B cell (primary cell): ENCODE data around the gene MACROH2A1. TPM values are rescaled to one million over a fixed set of nuclear protein-coding genes. Genes with fewer than 3 reads are reported as not detected.

Experiments used
- ATAC-seq: fragments of 200-7000 bp; cut with Tn5 transposase; one replicate; pipeline ENCODE4 v1.10.0; 2021; ENCODE audit warnings: low read depth, mild to moderate bottlenecking, moderate number of reproducible peaks, moderate library complexity
- CTCF ChIA-PET: fragments of 350-600 bp; sonication (Branson Sonifier 250); formaldehyde crosslinking; loops from one replicate; lab custom pipeline; 2021; ENCODE audit warnings: antibody characterized with exemption, inconsistent platforms; lab: Charles Lee
- POLR2A ChIA-PET: fragments of 350-600 bp; sonication (Branson Sonifier 250); formaldehyde crosslinking; loops from one replicate; lab custom pipeline; 2021; ENCODE audit warnings: antibody characterized with exemption; lab: Charles Lee
- DNase-seq: peaks from one replicate; pipeline ENCODE4 v3.0.0; 2013
- H2AFZ ChIP-seq: 2 replicates; pipeline ENCODE4 v1.6.1; 2012; ENCODE audit warnings: mild to moderate bottlenecking, low read depth, low read length; ENCODE audit not compliant: insufficient read depth, poor library complexity, severe bottlenecking
- H3K27ac ChIP-seq, 2 donors: 1 replicate in 1 of 2; 2 replicates in 1 of 2; pipeline ENCODE4 v1.5.1; 2012 to 2013; ENCODE audit warnings: low read length in 2 of 2, mild to moderate bottlenecking in 2 of 2, moderate library complexity in 1 of 2
- H3K27me3 ChIP-seq, 4 experiments: fragments of 200-600 bp in 1 of 4; sonication (generic) in 1 of 4; replicated peaks in 1 of 4; 1 replicate in 2 of 4; 2 replicates in 2 of 4; pipeline versions ENCODE4 v1.6.1 to v1.7.0; 2013 to 2016; ENCODE audit warnings: low read length in 3 of 4, mild to moderate bottlenecking in 2 of 4, mixed read lengths in 1 of 4, moderate library complexity in 1 of 4; ENCODE audit not compliant: insufficient read depth in 4 of 4, control insufficient read depth in 3 of 4; ENCODE audit errors: control extremely low read depth in 1 of 4
- H3K36me3 ChIP-seq, 2 experiments: replicated peaks in 1 of 2; 1 replicate in 1 of 2; 2 replicates in 1 of 2; pipeline versions ENCODE4 v1.6.1 to v1.7.1; 2013; ENCODE audit warnings: low read length in 1 of 2; ENCODE audit not compliant: insufficient read depth in 2 of 2, control insufficient read depth in 1 of 2; ENCODE audit errors: control extremely low read depth in 1 of 2, extremely low read depth in 1 of 2
- H3K4me1 ChIP-seq, 2 donors: fragments of 200-600 bp in 1 of 2; sonication (generic) in 1 of 2; 1 replicate in 1 of 2; 2 replicates in 1 of 2; pipeline versions ENCODE4 v1.5.1 to v1.6.1; 2013 to 2017; ENCODE audit warnings: low read length in 2 of 2; ENCODE audit not compliant: control insufficient read depth in 2 of 2, insufficient read depth in 2 of 2
- H3K4me2 ChIP-seq: replicated peaks from 2 replicates; pipeline ENCODE3; 2012; ENCODE audit warnings: mild to moderate bottlenecking, low read depth, low read length; ENCODE audit not compliant: poor library complexity, severe bottlenecking
- H3K4me3 ChIP-seq, 5 experiments: fragments of 200-600 bp in 1 of 5; sonication (generic) in 1 of 5; 1 replicate in 3 of 5; 2 replicates in 2 of 5; pipeline versions ENCODE4 v1.5.1 to v1.7.0; 2011 to 2016; ENCODE audit warnings: low read length in 4 of 5, mild to moderate bottlenecking in 4 of 5, low read depth in 2 of 5, control low read depth in 1 of 5, moderate library complexity in 1 of 5; ENCODE audit not compliant: insufficient read depth in 1 of 5; ENCODE audit errors: control extremely low read depth in 1 of 5, extremely low read depth in 1 of 5
- H3K79me2 ChIP-seq: fragments of 200-600 bp; sonication (generic); one replicate; pipeline ENCODE4 v1.6.0; 2016; ENCODE audit warnings: low read length; ENCODE audit not compliant: control insufficient read depth, insufficient read depth
- H3K9ac ChIP-seq: fragments of 200-600 bp; sonication (generic); 2 replicates; pipeline ENCODE4 v1.6.1; 2017; ENCODE audit warnings: mild to moderate bottlenecking, low read length, moderate library complexity
- H3K9me3 ChIP-seq, 3 donors: one replicate each; pipeline versions ENCODE4 v1.6.1 to v1.7.1; 2013; ENCODE audit warnings: low read length in 2 of 3; ENCODE audit not compliant: control insufficient read depth in 2 of 3, insufficient read depth in 1 of 3; ENCODE audit errors: control extremely low read depth in 1 of 3
- H4K20me1 ChIP-seq: 2 replicates; pipeline ENCODE4 v1.6.0; 2012; ENCODE audit warnings: mild to moderate bottlenecking, low read length; ENCODE audit not compliant: insufficient read depth, control insufficient read depth, poor library complexity, severe bottlenecking
- H3K27ac Mint-ChIP-seq: one replicate; pipeline ENCODE4 v1.8.0; 2021; ENCODE audit warnings: mixed read lengths
- H3K27me3 Mint-ChIP-seq: one replicate; pipeline ENCODE4 v1.8.0; 2021; ENCODE audit warnings: mixed read lengths
- H3K4me1 Mint-ChIP-seq: one replicate; pipeline ENCODE4 v1.8.0; 2021; ENCODE audit warnings: mixed read lengths
- H3K4me3 Mint-ChIP-seq: one replicate; pipeline ENCODE4 v1.8.0; 2021; ENCODE audit warnings: mixed read lengths
- H3K9me3 Mint-ChIP-seq: one replicate; pipeline ENCODE4 v1.8.0; 2022; ENCODE audit warnings: mixed read lengths; ENCODE audit not compliant: insufficient read depth
- CTCF ChIP-seq: fragments of 200-600 bp; IDR thresholded peaks from one replicate; pipeline ENCODE4 v1.8.0; 2022; ENCODE audit warnings: antibody characterized with exemption, mild to moderate bottlenecking
- EZH2 ChIP-seq: IDR thresholded peaks from 2 replicates; pipeline ENCODE4 v1.6.1; 2012; ENCODE audit warnings: borderline replicate concordance, low read depth, mild to moderate bottlenecking, moderate library complexity, low read length; ENCODE audit not compliant: insufficient read depth, poor library complexity, severe bottlenecking
- WGBS: methylation state at CpG from one replicate; pipeline ENCODE4 v1.1.5; 2013; ENCODE audit warnings: missing lambda C conversion rate; ENCODE audit not compliant: insufficient coverage; 5-methylcytosine and 5-hydroxymethylcytosine counted together
- intact Hi-C: fragments of 100-400 bp; cut with micrococcal nuclease; formaldehyde crosslinking; loops from one replicate; pipeline ENCODE4 v1.10.0; 2022
- polyA plus RNA-seq: library from polyadenylated mRNA; depleted of rRNA; stranded (reverse); fragments of >200 nt; gene quantifications from 2 replicates; pipeline ENCODE4 v1.2.3, GENCODE V29; 2012
- total RNA-seq, 2 donors: library from RNA; stranded (reverse); fragments of 120-200 nt in 1 of 2; gene quantifications; 1 replicate in 1 of 2; 2 replicates in 1 of 2; pipeline versions ENCODE4 v1.2.3 to v1.2.4, GENCODE V29; 2013 to 2022

MACROH2A1 gene
- total and polyA plus RNA-seq, 2 donors (not counting 1 experiment from before 2014, with no cell fraction given): 80.1 to 99.7 TPM

DNA sequence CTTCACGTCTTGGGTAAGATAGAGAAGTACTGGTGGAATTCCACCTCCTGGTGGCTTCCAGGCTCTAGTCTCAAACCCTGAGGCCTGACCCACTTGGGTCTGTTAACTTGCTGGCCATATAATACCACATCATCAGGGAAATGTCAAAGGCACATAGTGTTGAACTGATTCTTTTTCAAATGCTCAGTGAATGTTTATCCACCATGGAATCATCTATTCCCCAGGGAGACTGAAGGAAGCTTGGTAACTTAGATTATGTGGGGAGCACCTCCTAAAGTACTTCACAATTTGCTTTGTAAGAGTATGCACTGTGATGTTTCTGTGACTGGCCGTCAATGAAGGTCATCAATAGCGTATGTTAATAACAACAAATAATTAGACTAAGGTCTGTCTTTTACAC is 16.1 kb downstream of the MACROH2A1 start:
- no peak overlapping the region for H3K27ac ChIP-seq
- no peak overlapping the region for H2AFZ ChIP-seq
- Mint-ChIP-seq H3K4me1 (peaks cover 15% of the 10 kb centered on the region), H3K4me3 (no peak overlapping the region), H3K27ac (no peak overlapping the region), H3K9me3 (no peaks in the 10 kb centered on the region), H3K27me3 (no peaks in the 10 kb centered on the region)
- ChIA-PET POLR2A (no interaction called here), CTCF (interaction anchor here (1.2 kb wide), 1 partner anchor 43 kb away, joined by 3 read pairs; no protein-coding TSS in a partner anchor)
- no peaks in the 10 kb centered on the region for H3K27me3 ChIP-seq
- peaks cover 68% of the 10 kb centered on the region for H3K79me2 ChIP-seq
- H3K9me3 ChIP-seq: no peaks in the 10 kb centered on the region
- peaks cover 7 to 82% of the 10 kb centered on the region in 2 experiments for H3K36me3 ChIP-seq
- TF ChIP-seq CTCF (no peak), EZH2 (no peak)
- no peak overlapping the region for H3K9ac ChIP-seq
- intact Hi-C loops: no loop called here
- H3K4me3 ChIP-seq: no peak overlapping the region
- WGBS: 100% methylated on average over 1 of the region's 3 CpGs
- ATAC-seq (no peak), DNase-seq (no peak)
- H3K4me2 ChIP-seq: no peak overlapping the region
- peaks cover 11 to 15% of the 10 kb centered on the region in 2 donors for H3K4me1 ChIP-seq
- peaks cover 38% of the 10 kb centered on the region for H4K20me1 ChIP-seq

GRCh38 chr5:135382106-135382790 is 16.8 kb downstream of the MACROH2A1 start:
- Histone ChIP-seq H3K36me3 (peaks cover 7 to 79% of the 10 kb centered on the region in 2 experiments), H3K4me3 (no peak overlapping the region), H4K20me1 (peaks cover 38% of the 10 kb centered on the region), H3K27ac (no peak overlapping the region), H3K27me3 (no peaks in the 10 kb centered on the region), H3K4me1 (peaks cover 6 to 10% of the 10 kb centered on the region in 2 donors), H3K9ac (no peak overlapping the region), H2AFZ (no peak overlapping the region), H3K4me2 (no peak overlapping the region), H3K79me2 (peaks cover 66% of the 10 kb centered on the region), H3K9me3 (no peaks in the 10 kb centered on the region)
- no peak overlapping the region for H3K27ac Mint-ChIP-seq
- no peaks in the 10 kb centered on the region for H3K9me3 Mint-ChIP-seq
- 71% methylated on average over 3 of the region's 3 CpGs for WGBS
- peaks cover 14% of the 10 kb centered on the region for H3K4me1 Mint-ChIP-seq
- intact Hi-C loops: no loop called here
- no peak overlapping the region for H3K4me3 Mint-ChIP-seq
- no peaks in the 10 kb centered on the region for H3K27me3 Mint-ChIP-seq
- DNase-seq (no peak), ATAC-seq (no peak)
- CTCF ChIA-PET: no interaction called here
- POLR2A ChIA-PET: no interaction called here
- TF ChIP-seq EZH2: no peak
- TF ChIP-seq CTCF: no peak
